HG02610 (cell line): ENCODE data around the gene ANKRD18A.
"Not testable (repeated sequence)": the region's sequence is repeated elsewhere in the genome, so short reads cannot be mapped to it uniquely, and the experiment has no call there.

ENCODE experiments used
- ATAC-seq: cut with Tn5 transposase; IDR thresholded peaks from one replicate; pipeline ENCODE4 v1.9.1; 2021; ENCODE audit warnings: mild to moderate bottlenecking, moderate library complexity; ENCODE audit not compliant: unreplicated experiment

The ANKRD18A gene

GRCh38 chr9:38629511-38629910 is 9.1 kb upstream of the ANKRD18A start:
- no peak for ATAC-seq

- no peak for ATAC-seq
Measured at GRCh38 chr9:38626006-38626405, 5.6 kb upstream of the ANKRD18A start.

GRCh38 chr9:38622951-38623350 is 2.6 kb upstream of the ANKRD18A start:
- ATAC-seq = no peak

DNA sequence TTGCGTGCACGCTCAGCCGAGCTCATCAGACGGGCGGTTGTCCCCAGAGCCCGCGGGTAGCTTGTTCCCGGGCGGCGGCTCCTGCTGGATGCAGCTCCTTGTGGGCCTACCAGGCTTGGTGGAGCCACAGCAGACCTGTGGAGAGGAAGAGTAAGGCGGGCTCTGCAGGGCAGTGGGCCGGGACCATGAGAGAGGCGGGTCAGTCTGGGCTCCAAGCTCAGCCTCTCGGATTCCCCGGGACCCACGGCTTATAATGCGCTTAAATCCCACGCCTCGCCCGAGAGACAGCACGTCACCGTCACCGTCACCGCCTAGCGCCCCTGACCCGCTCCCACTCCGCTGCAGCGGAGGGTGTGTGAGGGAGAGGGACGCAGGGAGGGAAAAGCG is 1.9 kb upstream of the ANKRD18A start:
- no peak for ATAC-seq

- peak; percentile 23 for ATAC-seq
Measured at GRCh38 chr9:38621434-38622287, 1.3 kb upstream of the ANKRD18A start.

GRCh38 chr9:38619556-38620447 is 594 bp downstream of the ANKRD18A start:
- ATAC-seq = no peak

- not testable (repeated sequence) for ATAC-seq
Measured at GRCh38 chr9:38598029-38598745, 22.2 kb downstream of the ANKRD18A start.

- not testable (repeated sequence) for ATAC-seq
Measured at GRCh38 chr9:38595117-38595516, 25.3 kb downstream of the ANKRD18A start.

- ATAC-seq = not testable (repeated sequence)
Measured at GRCh38 chr9:38591346-38592063, 28.9 kb downstream of the ANKRD18A start.

- not testable (repeated sequence) for ATAC-seq
Measured at GRCh38 chr9:38583765-38584164, 36.6 kb downstream of the ANKRD18A start.

- not testable (repeated sequence) for ATAC-seq
Measured at GRCh38 chr9:38580112-38580511, 40.3 kb downstream of the ANKRD18A start.

DNA sequence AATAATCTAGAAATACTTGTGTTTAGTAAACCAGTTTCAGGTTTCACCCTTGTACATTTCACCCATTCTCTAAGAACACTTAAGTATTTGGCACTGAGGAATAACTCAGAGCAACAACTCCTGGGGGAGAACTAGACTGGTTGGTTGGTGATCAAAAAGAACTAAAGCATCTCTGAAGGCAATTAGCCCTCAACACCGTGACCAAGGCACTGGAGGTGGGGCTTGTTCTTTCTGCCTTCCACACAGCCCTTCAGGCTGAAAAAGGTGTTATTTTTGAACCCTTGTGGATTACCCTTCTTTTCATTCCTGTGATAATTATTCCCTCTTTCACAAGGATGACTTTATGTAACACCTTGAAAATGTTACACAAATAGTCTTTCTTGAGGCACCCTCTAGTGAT is 44.2 kb downstream of the ANKRD18A start:
- not testable (repeated sequence) for ATAC-seq

- ATAC-seq = not testable (repeated sequence)
Measured at GRCh38 chr9:38566048-38566447, 54.3 kb downstream of the ANKRD18A start.

GRCh38 chr9:38565178-38565577 is 55.2 kb downstream of the ANKRD18A start:
- ATAC-seq = not testable (repeated sequence)

DNA sequence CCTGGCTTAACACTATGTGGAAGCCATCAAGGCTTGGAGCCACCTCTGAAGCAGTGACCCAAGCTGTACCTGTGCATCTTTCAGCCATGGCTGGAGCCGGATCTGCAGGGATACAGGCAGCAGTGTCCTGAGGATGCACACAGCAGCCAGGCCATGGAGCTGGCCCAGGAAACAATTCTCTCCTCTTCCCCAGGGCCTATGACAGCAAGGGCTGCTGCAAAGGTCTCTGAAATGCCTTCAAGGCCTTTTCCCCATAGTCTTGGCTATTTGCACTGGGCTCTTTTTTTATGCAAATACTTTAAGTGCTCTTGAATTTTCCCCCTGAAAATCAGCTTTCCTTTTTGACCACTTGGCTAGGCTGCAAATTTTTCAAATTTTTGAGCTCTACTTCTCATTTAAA is 56.5 kb downstream of the ANKRD18A start:
- ATAC-seq = not testable (repeated sequence)

DNA sequence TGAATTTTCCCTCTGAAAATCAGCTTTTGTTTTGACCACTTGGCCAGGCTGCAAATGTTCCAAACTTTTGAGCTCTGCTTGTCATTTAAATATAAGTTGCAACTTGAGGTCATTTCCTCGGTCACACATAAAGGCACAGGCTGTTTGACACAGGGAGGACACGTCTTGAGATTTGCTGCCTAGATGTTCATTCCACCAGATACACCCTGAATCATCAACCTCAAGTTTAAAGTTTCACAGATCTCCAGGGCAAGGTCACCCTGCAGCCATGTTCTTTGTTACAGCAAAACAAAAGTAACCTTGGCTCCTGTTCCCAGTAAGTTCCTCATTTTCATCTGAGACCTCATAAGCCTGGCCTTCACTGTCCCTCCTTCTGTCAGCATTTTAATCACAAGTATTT is 59.3 kb downstream of the ANKRD18A start:
- ATAC-seq = not testable (repeated sequence)

GRCh38 chr9:38559172-38559571 is 61.2 kb downstream of the ANKRD18A start:
- ATAC-seq = not testable (repeated sequence)

DNA sequence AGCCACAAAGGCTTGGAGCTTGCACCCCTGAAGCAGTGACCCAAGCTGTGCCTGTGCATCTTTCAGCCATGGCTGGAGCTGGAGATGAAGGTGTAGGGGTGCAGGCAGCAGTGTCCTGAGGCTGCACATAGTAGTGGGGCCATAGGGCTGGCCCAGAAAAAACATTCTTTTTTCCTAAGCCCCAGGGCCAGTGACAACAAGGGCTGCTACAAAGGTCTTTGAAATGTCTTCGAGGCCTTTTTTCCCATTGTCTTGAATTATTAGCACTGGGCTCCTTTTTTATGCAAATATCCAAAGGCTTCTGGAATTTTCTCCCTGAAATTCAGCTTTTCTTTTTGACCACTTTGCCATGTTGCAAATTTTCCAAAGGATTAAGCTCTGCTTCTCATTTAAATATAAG is 62.6 kb downstream of the ANKRD18A start:
- not testable (repeated sequence) for ATAC-seq

DNA sequence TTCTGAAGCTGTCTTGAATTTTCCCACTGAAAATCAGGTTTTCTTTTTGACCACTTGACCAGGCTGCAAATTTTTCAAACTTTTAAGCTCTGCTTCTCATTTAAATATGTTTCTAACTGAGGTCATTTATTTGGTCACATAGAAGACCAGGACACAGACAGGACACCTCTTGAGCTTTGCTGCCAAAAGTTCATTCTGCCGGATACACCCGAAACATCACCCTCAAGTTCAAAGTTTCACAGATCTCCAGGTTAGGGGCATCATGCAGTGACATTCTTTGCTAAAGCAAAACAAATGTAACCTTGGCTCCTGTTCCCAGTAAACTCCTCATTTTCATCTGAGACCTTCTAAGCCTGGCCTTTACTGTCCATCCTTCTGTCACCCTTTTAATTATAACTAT is 65.4 kb downstream of the ANKRD18A start:
- ATAC-seq = not testable (repeated sequence)

- not testable (repeated sequence) for ATAC-seq
Measured at GRCh38 chr9:38553019-38553418, 67.4 kb downstream of the ANKRD18A start.
